ENCODE results near the gene NOL11. TPM values are rescaled to one million over a fixed set of nuclear protein-coding genes. Genes with fewer than 3 reads are reported as not detected.
A peak's percentile ranks its signal among the peaks of the same experiment; 100 is the strongest.
"Not testable (repeated sequence)": the region's sequence is repeated elsewhere in the genome, so short reads cannot be mapped to it uniquely, and the experiment has no call there.

The NOL11 gene
- total and polyA plus RNA-seq, 2 experiments from 2014 or later: 116 to 130 TPM

DNA sequence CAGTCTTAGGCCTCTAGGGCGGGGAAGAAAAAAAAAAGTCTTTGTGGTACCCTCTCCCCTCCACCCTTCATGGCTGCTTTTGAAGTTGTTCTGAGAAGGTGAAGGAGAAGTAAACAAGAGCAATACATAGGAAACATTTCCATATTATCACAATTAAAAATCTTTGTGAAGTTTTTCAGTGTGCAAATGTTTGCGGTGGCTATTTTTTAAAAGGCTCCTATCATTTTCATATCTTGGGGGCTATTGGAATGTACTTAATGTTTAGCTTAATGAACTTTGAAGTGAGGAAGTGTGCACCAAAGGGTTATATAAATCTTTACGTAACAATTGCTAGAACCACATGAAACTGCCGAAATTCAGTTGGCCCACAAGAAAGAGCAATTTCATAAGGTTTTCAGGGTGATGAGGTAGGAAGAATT, 7.6 kb downstream of the NOL11 start (continued):
- no peak for TF ChIP-seq CTCF (conservative IDR thresholded peaks at IDR 0.05; ENCODE audit: low read depth in 2 of 2)
- no peak for TF ChIP-seq EZH2 (IDR thresholded peaks at IDR 0.05; ENCODE audit: low read depth, unreplicated experiment)
- TF ChIP-seq ZNF331 (CRISPR knock-in tag; IDR thresholded peaks at IDR 0.05; ENCODE audit: low read depth): no peak
- no peak for TF ChIP-seq CREB1 (CRISPR knock-in tag; IDR thresholded peaks at IDR 0.05; ENCODE audit: low read depth)
- TF ChIP-seq POLR2AphosphoS5 (IDR thresholded peaks at IDR 0.05; ENCODE audit: low read depth): no peak
- TF ChIP-seq NANOG (IDR thresholded peaks at IDR 0.05; ENCODE audit: borderline replicate concordance): no peak
- TF ChIP-seq JUNB (IDR thresholded peaks at IDR 0.05; ENCODE audit: unreplicated experiment): no peak

GRCh38 chr17:67725807-67726206, 8.1 kb downstream of the NOL11 start:
- Mint-ChIP-seq H3K9me3 (peaks cover 3% of the 10 kb centered on the region; the same call in 2 of the 3 replicates), H3K4me3 (no peak overlapping the region), H3K27me3 (ENCODE audit: insufficient read depth, low read depth, poor library complexity) (peaks cover 6% of the 10 kb centered on the region), H3K27ac (no peak overlapping the region), H3K4me1 (no peaks in the 10 kb centered on the region), H3K36me3 (ENCODE audit: low read depth) (peaks cover 100% of the 10 kb centered on the region)
- Histone ChIP-seq H3F3A (replicated peaks; ENCODE audit: low read depth) (peaks cover 17% of the 10 kb centered on the region; the same call in 1 of the 2 replicates), H3K4me2 (no peak overlapping the region), H3K27ac (ENCODE audit: low read depth) (no peak overlapping the region; the same call in 1 of the 2 replicates), H3K4me3 (no peak overlapping the region), H4K20me1 (replicated peaks; ENCODE audit: insufficient read depth) (no peaks in the 10 kb centered on the region; the same call in 1 of the 2 replicates), H3K79me2 (replicated peaks; ENCODE audit: insufficient read depth) (peaks cover 41% of the 10 kb centered on the region), H3K36me3 (ENCODE audit: insufficient read depth) (peaks cover 79% of the 10 kb centered on the region), H2AFZ (no peak overlapping the region), H3K27me3 (ENCODE audit: insufficient read depth) (no peaks in the 10 kb centered on the region), H3K9me2 (ENCODE audit: insufficient read depth) (no peaks in the 10 kb centered on the region), H3K4me1 (ENCODE audit: insufficient read depth) (no peaks in the 10 kb centered on the region)
- DNase-seq (ENCODE audit: low spot score): no peak
- TF ChIP-seq ETS1 (IDR thresholded peaks at IDR 0.05): no peak
- TF ChIP-seq, protein P1, sequence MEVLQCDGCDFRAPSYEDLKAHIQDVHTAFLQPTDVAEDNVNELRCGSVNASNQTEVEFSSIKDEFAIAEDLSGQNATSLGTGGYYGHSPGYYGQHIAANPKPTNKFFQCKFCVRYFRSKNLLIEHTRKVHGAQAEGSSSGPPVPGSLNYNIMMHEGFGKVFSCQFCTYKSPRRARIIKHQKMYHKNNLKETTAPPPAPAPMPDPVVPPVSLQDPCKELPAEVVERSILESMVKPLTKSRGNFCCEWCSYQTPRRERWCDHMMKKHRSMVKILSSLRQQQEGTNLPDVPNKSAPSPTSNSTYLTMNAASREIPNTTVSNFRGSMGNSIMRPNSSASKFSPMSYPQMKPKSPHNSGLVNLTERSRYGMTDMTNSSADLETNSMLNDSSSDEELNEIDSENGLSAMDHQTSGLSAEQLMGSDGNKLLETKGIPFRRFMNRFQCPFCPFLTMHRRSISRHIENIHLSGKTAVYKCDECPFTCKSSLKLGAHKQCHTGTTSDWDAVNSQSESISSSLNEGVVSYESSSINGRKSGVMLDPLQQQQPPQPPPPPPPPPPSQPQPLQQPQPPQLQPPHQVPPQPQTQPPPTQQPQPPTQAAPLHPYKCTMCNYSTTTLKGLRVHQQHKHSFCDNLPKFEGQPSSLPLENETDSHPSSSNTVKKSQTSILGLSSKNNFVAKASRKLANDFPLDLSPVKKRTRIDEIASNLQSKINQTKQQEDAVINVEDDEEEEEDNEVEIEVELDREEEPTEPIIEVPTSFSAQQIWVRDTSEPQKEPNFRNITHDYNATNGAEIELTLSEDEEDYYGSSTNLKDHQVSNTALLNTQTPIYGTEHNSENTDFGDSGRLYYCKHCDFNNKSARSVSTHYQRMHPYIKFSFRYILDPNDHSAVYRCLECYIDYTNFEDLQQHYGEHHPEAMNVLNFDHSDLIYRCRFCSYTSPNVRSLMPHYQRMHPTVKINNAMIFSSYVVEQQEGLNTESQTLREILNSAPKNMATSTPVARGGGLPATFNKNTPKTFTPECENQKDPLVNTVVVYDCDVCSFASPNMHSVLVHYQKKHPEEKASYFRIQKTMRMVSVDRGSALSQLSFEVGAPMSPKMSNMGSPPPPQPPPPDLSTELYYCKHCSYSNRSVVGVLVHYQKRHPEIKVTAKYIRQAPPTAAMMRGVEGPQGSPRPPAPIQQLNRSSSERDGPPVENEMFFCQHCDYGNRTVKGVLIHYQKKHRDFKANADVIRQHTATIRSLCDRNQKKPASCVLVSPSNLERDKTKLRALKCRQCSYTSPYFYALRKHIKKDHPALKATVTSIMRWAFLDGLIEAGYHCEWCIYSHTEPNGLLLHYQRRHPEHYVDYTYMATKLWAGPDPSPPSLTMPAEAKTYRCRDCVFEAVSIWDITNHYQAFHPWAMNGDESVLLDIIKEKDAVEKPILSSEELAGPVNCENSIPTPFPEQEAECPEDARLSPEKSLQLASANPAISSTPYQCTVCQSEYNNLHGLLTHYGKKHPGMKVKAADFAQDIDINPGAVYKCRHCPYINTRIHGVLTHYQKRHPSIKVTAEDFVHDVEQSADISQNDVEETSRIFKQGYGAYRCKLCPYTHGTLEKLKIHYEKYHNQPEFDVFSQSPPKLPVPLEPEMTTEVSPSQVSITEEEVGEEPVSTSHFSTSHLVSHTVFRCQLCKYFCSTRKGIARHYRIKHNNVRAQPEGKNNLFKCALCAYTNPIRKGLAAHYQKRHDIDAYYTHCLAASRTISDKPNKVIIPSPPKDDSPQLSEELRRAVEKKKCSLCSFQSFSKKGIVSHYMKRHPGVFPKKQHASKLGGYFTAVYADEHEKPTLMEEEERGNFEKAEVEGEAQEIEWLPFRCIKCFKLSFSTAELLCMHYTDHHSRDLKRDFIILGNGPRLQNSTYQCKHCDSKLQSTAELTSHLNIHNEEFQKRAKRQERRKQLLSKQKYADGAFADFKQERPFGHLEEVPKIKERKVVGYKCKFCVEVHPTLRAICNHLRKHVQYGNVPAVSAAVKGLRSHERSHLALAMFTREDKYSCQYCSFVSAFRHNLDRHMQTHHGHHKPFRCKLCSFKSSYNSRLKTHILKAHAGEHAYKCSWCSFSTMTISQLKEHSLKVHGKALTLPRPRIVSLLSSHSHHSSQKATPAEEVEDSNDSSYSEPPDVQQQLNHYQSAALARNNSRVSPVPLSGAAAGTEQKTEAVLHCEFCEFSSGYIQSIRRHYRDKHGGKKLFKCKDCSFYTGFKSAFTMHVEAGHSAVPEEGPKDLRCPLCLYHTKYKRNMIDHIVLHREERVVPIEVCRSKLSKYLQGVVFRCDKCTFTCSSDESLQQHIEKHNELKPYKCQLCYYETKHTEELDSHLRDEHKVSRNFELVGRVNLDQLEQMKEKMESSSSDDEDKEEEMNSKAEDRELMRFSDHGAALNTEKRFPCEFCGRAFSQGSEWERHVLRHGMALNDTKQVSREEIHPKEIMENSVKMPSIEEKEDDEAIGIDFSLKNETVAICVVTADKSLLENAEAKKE (CRISPR knock-in tag; IDR thresholded peaks at IDR 0.05): no peak
- no peak for TF ChIP-seq ZNF331 (CRISPR knock-in tag; IDR thresholded peaks at IDR 0.05; ENCODE audit: low read depth)
- ATAC-seq: no peak

GRCh38 chr17:67727152-67728039, 9.7 kb downstream of the NOL11 start:
- H3K4me1 Mint-ChIP-seq; ATAC-seq; H3K27ac ChIP-seq (ENCODE audit: low read depth); H3K4me2 ChIP-seq; DNase-seq (ENCODE audit: low spot score); H3K4me1 ChIP-seq (ENCODE audit: insufficient read depth); H3K27me3 Mint-ChIP-seq (ENCODE audit: insufficient read depth, low read depth, poor library complexity); H3K9me2 ChIP-seq (ENCODE audit: insufficient read depth); H3K4me3 ChIP-seq; H2AFZ ChIP-seq; H3K27me3 ChIP-seq (ENCODE audit: insufficient read depth); H3K4me3 Mint-ChIP-seq; H3K9me3 Mint-ChIP-seq; H4K20me1 ChIP-seq (replicated peaks; ENCODE audit: insufficient read depth): not testable (repeated sequence)
- Histone ChIP-seq H3K79me2 (replicated peaks; ENCODE audit: insufficient read depth) (peaks cover 47% of the 10 kb centered on the region), H3F3A (replicated peaks; ENCODE audit: low read depth) (peaks cover 23% of the 10 kb centered on the region), H3K36me3 (ENCODE audit: insufficient read depth) (peaks cover 67% of the 10 kb centered on the region)
- 0 out of 2 replicates have a peak overlapping the region, but pooled peaks have one; percentile 20 for H3K27ac Mint-ChIP-seq
- peaks cover 97% of the 10 kb centered on the region for H3K36me3 Mint-ChIP-seq (ENCODE audit: low read depth)

Measured in GM23338 (cell line).